GM10266 (cell line): ENCODE data around the gene IST1.

Experiments used
- DNase-seq: peaks from one replicate; pipeline ENCODE4 v3.0.0; 2012; ENCODE audit errors: extremely low spot score
- CTCF ChIP-seq: IDR thresholded peaks from 2 replicates; pipeline ENCODE4 v1.5.1; 2012; ENCODE audit warnings: mild to moderate bottlenecking, low read depth; ENCODE audit not compliant: control insufficient read depth, insufficient read depth; ENCODE audit errors: missing control alignments

Gene IST1

GRCh38 chr16:71963125-71963875 lies 68.0 kb downstream of the IST1 start:
- TF ChIP-seq CTCF, result no peak
- no peak for DNase-seq

GRCh38 chr16:71965223-71965622 lies 69.9 kb downstream of the IST1 start:
- no peak for TF ChIP-seq CTCF
- no peak for DNase-seq

GRCh38 chr16:71966932-71967331 lies 71.6 kb downstream of the IST1 start:
- no peak for TF ChIP-seq CTCF
- DNase-seq, result no peak

GRCh38 chr16:71969353-71969752 lies 74.0 kb downstream of the IST1 start:
- no peak for TF ChIP-seq CTCF
- DNase-seq, result no peak

GRCh38 chr16:71971571-71971970 lies 76.2 kb downstream of the IST1 start:
- TF ChIP-seq CTCF, result no peak
- DNase-seq, result no peak

GRCh38 chr16:71972356-71972755 lies 77.0 kb downstream of the IST1 start:
- no peak for DNase-seq
- TF ChIP-seq CTCF, result no peak

GRCh38 chr16:71973001-71973400 lies 77.7 kb downstream of the IST1 start:
- TF ChIP-seq CTCF, result no peak
- DNase-seq, result no peak
